Body of pancreas (tissue), 4 donors: Measurements from ENCODE around the gene CPEB1.

Experiments used
- POLR2A ChIP-seq, 3 donors: fragments of 450-650 bp; IDR thresholded peaks; one replicate each; pipeline ENCODE4 v1.6.1; 2016; ENCODE audit warnings: antibody characterized with exemption in 3 of 3, mild to moderate bottlenecking in 2 of 3
- TF ChIP-seq, protein P1 (sequence below), 7 experiments: fragments of 450-650 bp in 4 of 7; fragments of 200-600 bp in 3 of 7; sonication (generic) in 3 of 7; IDR thresholded peaks; one replicate each; pipeline ENCODE4 v1.5.1; 2016 to 2019; ENCODE audit warnings: antibody characterized with exemption in 7 of 7

DNA sequence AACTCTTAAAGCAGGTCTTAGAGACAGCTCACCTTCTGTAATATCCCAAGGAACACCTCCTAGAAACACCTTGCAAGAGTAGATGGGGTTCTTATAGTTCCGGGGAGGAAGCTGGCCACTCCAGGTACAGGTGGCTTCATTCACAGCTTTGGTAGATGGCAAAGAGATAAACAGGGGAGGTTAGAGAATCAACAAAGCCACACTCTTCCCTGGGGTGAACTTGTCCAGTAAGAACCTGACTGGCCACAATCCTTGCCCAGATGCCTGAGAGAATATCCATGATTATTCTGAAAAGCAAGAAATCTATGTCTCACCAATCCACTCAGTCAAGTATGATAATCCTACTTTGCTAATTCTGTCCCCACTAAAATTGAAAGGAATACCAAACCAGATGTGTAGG, 93.3 kb downstream of the CPEB1 start:
- TF ChIP-seq, protein P1, sequence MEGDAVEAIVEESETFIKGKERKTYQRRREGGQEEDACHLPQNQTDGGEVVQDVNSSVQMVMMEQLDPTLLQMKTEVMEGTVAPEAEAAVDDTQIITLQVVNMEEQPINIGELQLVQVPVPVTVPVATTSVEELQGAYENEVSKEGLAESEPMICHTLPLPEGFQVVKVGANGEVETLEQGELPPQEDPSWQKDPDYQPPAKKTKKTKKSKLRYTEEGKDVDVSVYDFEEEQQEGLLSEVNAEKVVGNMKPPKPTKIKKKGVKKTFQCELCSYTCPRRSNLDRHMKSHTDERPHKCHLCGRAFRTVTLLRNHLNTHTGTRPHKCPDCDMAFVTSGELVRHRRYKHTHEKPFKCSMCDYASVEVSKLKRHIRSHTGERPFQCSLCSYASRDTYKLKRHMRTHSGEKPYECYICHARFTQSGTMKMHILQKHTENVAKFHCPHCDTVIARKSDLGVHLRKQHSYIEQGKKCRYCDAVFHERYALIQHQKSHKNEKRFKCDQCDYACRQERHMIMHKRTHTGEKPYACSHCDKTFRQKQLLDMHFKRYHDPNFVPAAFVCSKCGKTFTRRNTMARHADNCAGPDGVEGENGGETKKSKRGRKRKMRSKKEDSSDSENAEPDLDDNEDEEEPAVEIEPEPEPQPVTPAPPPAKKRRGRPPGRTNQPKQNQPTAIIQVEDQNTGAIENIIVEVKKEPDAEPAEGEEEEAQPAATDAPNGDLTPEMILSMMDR (IDR thresholded peaks at IDR 0.05), result no peak
- no peak for TF ChIP-seq POLR2A (IDR thresholded peaks at IDR 0.05)
